Endothelial cell of hepatic sinusoid (primary cell): Measurements from ENCODE around the gene BABAM2.

Experiments
- in situ Hi-C: cut with HindIII; loops from 2 replicates; pipeline ENCODE4 v1.10.0; 2017; ENCODE audit warnings: low sequenced_read_pairs

BABAM2 gene

DNA sequence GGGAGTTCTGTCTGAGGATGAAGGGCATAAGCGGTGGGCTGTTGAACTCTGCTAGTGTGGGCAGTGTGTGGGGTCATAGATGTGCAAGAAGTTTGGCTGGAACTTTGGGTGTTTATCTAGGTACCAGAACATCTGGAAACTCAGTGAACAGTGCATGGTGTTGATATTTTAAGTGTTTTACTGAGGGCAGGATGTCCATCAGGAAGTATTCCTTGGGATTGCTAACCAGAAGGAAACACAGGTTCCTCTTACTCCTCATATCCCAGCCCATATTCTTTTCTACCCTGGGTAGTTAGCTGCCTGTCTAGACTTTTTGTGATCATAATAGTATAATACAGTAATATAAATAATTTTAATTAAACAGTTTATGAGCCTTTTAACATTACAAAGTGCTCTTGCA is 15.5 kb downstream of the BABAM2 start:
- in situ Hi-C loops: no loop called here

DNA sequence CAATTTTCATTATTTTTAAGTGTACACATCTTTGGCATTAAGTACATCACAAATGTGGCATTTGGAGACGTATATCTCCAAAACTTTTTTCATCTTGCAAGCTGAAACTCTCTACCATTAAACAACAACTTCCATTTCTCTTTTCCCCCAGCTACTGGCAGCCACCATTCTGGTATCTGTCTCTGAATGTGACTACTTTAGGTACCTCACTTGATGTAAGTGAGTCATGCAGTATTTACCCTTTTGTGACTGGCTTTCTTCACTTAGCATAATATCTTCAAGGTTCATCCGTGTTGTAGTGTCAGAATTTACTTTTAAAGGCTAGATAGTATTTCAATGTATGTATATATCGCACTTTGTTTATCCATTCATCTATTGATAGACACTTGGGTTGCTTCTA is 17.0 kb downstream of the BABAM2 start:
- in situ Hi-C loops: no loop called here

DNA sequence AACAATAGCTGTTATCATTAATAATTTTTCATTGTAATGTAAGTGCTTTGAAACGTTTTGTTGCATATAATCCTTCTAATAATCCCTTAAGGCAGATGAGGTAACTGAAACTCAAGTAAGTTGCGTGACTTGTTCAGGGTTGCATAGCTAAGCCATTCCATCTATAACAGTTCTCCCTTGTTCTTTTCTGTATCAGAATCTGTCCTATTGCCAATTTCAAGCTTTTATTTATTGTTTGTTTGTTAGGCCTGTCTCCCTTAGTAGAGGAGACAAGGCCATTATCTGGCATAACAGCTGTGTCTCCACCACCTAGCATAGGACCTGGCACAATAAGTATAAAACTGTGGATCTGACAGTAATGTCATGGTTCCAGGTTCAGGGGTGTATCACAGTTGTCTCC is 19.4 kb downstream of the BABAM2 start:
- in situ Hi-C loops: no loop called here

DNA sequence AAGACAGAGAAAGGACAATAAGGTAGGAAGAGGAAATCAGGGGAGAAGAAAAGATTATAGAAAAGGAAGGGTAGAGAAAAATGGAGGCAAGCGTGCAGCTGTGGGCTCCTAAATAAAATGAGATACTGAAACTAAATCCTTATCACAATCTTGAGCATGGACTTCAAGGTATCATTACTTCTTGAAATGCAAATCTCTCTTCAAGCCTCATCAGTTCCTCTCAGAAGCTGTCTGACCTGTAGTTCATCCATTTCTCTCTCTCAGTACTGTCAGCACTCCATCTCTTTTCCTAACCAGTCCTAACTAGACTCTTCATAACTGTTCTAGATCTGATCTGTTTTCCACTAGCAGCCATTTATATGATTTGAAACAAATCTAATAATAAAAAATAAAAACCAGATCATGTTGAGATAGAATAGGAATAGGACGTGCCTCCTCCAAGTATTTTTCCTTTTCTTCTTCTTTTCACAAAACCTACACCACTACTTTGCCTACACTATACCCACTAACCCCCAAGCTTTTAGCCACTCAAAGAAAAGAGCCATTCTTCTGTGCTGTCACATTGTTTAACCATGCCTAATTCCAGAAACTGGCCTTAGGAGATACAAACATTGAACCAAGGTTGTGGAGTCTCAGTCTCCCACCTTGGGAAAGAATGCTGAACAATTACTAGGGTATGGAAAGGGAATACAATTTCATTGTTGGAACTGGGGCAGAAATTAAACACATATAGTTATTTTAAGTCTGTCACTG is 21.1 kb downstream of the BABAM2 start:
- in situ Hi-C loops: no loop called here

DNA sequence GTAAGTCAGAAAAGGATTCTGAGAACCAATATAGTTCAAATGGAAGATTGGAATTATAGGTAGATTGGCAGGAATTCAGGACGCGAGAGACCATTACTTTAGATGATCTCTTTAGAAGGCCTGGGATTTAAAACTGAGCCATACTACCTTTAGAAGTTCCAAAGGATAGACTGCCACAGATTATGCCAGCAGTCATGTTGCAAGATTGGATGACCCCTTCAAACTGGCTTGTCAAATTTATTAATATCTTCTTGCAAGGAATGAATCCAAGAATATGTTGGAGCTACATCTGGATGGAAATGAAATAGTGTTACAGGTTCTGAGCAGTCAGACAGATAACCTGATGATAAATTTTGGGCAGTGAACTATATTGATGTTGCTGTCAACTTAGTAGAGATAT is 22.0 kb downstream of the BABAM2 start:
- in situ Hi-C loops: no loop called here

DNA sequence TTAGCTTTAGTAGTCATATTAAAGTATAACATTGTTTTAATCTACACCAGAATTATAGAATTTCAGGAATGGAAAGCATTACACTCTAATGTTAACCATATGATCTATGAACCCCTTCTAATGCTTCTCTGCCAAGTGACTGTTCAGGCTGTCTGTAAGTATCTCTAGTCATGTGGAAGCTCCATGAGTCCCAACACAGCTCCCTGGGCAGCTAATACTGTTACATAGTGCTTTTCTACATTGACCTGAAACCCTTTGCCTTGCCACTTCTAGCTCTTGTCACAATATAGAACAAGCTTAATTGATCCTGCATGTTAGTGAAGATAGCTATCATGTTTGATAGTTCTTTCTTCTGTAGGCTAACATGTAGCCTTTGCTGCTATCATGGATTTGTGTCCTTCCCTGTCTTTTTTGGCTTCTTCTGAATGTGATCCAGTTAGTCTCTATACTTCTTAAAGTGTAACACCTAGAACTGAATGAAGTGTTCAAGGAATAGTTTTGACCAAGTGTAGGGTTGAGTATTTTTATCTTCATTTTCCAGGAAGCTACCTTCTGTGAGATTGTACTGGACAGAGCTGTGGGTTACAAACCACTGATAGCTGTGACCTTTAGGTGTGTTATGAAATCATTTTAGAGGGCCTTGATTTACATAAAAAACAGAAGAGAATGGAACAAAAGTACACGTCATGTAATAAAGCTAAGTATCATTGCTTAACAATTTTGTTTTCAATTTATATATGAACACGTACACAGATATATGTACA is 23.7 kb downstream of the BABAM2 start:
- in situ Hi-C loops: no loop called here

DNA sequence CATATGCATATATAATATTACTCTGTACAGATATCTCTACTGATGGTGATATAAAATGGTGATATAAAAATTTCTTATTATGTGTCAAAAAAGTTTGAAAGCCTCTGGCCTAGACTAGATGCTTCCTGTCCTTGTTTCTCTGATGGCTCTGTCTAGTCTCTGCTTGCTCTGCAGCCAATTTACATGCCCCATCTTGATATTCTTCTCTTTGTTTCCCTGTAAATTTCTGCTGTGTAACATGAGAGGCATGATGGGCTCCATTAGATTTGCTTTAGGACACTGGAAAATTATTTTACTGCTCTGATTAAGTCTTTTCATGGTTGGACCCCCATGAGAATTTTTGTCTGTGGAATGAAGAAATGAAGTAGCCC is 24.3 kb downstream of the BABAM2 start:
- in situ Hi-C loops: no loop called here

DNA sequence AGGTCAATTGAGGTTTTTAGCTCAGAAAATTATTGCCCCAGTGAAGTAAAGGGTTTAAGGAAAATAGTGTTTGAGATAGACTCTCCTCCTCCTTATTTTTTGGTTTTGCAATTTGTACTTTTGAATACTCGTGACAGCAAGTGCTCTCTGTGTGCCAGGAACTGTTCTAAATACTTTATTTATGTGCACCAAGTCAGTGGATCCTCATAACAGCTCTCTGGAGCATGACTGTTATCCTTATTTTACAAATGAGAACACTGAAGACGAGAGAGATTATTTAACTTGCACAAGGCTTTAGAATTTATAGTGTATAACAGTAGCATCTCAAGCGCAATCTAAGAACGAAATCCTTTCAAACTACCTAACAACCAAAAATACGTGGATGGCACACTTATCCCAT is 24.7 kb downstream of the BABAM2 start:
- in situ Hi-C loops: no loop called here

DNA sequence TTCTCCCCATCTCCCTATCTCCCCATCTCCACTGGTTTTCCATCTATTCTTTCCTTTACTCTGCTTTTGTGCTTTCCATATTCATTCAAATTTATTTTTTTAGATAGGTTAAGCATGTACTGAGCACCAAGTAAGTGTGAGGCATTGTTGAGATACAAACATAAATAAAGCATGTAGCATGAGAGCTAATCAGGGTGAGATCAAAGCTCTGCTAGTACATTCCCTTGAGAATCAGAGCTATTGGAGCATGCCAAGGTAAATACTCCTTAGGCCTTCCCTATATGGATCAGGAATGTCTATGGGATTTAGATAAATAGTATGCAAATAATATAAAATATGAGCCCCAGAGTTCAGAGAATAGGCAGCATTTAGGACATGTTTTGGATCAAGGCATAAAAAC is 25.3 kb downstream of the BABAM2 start:
- in situ Hi-C loops: no loop called here

DNA sequence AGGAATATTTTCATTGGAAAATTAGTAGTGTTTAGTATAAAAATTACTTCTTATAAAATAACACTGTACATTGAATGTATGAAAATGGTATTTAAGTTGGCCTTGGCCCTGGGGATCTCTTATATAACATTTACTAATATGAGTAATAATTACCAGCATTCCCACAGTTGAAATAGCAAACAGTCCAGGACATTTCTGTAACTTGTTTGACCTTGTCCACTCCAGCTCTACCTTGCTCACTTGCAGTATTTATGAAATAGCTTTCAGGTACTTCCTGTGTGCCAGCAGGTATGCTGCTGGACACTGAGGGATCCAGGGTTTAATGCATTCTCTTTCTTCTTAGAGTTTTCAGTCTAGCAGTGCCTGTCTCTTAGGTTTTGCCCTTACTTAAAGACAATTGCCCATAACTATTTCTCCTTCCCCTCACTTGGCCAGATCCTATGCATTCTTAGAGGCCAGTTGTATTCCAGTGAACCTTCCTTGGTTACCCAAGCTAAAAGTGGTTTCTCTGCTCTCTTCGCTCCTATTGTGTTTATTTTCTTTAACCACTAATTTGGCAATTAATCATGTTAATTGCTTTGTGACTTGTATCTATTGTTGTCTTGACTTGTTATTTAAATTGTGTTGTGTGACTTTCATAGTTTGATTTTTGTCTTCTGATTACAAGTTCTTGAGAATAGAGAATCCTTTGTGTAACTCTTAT is 25.9 kb downstream of the BABAM2 start:
- in situ Hi-C loops: no loop called here

DNA sequence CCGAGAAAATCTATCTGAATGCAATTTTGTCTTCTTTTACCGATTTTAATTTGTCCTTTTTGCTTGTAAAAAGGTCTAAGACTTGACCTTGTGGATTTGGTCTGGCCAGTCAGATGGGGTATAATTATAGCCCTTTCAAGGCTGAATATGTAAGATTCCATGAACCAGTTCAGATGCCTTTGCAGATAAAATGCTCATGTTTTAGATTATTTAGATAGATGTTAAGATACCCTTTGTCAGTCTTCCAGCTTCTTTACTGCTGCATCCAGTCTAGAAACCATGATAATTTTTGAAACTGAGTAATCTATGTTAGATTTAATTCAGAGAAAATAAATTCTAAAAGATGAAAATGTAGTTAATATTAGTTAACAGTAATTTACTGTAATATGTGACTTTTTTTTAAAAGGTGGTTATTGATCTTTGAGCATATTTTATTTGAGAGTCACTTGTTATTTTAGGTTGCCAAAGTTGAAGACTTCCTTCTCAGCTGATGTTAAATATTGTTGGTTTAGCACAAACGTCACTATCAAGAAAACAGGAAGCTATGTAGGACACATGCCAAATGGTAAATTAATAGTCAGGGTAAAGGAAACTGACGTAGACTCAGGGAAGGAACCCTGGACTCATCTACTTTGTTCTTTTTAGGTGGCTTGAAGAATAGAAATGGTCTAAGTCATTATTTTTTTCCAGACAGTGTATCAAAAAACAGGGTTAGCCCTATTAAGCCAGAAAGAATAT is 29.8 kb downstream of the BABAM2 start:
- in situ Hi-C loops: no loop called here

DNA sequence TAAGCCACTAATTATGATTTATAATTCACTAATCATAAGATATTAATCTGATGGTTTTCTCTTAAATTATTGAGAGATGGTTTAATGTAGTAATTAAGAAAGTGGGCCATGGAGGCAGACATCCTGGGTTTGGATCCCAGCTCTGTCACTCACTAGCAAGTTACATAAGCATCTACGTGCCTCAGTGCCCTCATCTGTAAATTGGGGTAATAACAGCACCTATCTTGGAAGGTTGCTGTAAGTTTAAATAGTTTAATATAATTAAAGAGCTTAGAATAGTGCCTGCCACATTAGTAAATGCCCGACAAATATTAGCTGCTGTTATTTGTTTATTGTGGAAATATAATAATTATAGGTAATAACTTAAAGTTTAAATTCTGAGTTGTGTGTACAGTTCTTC is 30.9 kb downstream of the BABAM2 start:
- in situ Hi-C loops: no loop called here

DNA sequence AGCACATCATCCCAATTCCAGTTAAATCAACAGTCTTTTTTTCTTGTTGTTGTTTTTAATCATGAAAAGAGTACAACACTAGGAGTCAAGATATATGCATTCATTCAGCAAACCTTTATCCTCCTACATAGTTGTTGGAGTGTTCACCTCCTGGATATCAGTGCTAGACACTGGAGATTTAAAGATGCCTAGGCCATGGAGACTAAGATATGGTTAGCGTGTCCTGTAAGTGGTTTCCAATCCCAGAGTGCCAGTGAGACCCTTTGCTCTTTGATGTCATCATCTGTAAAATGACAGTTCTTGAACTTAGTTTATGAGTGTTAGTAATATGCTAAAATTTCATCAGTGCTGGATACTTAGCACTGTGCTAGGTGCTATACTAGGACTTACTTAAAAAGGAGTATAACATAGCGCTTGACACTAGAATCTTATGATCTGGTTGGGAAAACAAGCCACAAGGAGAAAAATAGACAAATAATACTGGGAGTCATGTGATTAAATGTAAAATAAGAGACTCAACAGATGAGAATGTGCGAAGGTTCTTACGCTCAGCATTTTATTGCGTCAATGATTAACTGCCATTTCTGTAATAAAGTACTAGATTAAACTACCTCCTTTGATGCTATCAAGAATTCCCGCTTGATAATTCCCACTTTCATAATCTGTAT is 31.5 kb downstream of the BABAM2 start:
- in situ Hi-C loops: no loop called here

DNA sequence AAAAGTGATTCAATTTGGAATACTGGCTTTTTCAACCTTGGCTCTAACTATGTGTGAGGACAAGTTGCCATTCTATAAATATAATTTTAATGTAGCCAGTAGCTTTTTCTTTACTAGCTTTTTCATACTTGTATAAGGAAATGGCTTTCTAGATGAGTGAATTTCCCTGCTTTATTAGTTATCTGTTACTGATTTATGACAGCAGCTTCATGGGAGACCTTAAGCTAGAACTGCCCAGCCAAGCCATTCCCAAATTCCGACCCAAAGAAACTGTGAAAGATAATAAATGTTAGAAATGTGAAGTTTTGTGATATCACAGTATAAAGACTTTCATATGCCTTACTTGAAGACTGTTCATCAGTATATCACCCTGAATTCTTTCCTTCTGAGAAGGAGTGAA is 32.3 kb downstream of the BABAM2 start:
- in situ Hi-C loops: no loop called here

DNA sequence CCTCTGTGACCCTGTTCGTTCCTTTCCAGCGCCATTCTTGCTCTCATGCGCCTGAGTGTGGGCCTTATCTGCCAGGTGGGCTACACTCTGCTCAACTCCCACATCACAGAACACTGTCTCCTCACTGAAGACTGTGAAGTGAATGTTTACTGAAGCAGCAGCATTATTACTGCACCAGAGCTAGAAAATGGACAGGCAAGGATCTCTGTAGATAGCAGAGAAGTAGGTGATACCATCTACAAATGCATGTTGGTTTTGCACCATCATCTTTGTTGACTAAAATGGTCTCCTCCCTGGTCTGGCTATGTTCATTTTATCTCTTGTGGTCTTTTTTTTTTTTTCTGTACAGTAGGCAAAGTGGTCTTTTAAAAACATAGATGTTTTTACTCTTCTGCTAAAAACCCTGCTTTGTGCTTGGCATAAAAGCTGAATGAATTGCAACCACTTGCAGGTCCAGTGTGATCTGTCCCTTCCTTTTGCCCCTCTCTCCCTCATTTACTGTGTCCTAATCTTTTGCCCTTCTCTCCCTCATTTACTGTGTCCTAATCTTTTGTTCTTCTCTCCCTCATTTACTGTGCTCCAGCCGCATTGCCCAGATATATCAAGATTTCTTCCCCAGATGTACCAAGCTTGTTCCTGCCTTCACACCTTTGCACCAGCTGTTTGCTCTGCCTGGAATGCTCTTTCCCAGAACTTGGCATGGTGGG is 35.4 kb downstream of the BABAM2 start:
- in situ Hi-C loops: no loop called here

DNA sequence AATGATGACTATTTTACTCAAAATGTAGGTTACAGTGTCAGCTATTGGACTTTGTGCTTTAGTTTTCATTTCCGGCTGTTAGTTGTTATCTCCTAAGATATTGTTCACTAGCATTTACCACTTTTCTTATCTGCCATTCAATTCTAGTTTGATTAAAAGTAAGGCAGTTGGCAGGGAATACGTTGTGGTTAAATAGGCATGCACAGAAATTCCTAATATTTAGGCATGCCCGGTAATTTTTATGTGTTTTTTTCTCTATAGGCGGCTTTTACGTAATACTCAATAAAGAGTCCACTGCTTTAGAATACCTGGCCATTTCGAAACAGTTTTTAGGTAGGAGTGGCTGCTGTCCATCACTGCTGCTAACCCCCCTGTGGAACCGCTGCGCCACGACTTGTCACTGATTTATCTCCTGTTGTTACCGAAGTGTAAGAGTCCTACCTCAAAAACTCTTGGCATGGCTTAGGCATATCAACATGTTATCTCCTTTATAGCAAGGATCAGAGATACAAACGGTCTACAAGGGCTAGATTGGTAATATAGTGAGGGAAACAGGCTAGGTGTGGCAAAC is 39.5 kb downstream of the BABAM2 start:
- in situ Hi-C loops: no loop called here

DNA sequence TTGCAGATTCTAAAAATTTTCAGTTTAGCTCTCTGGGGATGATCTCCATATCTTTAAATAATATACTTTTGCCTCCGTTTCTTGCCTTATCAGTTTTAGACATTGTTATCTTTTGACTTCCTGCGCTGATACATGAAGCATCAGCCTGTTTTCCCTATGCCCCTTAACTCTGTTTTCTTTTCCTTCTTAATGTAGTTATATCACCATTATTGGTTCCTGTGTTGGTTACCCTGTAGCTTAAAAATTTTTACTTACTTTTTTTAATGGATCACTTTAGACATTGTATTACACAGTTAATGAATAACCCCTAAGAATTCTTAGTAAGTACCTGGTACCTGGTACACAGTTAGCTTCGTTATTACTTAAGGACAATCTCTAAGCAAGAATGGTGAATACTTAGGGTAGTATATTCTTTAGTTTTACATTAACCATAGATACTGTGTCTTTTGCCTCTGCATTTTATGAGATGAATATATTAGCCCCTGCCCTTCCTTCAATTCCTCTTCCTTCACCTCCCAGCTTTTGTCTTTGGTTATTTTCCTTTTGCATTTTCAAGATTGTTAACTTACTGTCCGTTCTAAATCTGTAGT is 40.9 kb downstream of the BABAM2 start:
- in situ Hi-C loops: no loop called here

DNA sequence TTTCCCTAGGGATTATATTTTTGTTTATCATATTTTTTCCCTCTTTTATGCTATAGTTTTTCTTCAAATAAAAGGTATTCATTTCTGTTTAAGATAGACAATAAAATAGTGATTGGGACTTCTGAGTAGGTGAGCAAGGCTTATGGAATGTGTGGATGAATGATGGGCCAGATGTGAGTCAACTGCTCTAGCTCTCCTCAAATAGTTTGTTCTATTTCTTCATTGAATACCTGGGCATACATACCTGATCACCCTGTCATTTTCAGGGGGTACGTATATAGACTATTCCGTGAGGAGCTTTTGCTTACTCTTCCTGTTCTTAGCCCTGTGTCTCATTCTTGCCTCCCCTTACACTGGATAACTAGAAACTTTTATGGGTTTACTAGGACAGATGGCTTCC is 41.9 kb downstream of the BABAM2 start:
- in situ Hi-C loops: no loop called here

DNA sequence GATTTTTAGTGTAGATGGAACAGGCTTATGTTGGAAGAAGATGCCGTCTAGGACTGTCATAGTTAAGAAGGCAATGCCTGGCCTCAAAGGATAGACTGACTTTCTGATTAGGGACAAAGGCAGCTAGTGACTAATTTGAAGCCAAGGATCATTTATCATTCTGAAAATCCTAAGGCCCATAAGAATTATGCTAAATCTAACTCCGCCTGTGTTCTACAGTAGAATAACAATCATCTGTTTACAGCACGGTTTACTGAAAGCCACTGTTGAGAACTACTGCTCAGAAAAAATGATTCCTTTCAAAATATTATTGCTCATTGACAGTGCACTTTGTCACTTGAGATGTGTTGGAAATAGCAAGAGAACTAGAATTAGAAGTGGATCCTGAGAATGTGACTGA is 44.5 kb downstream of the BABAM2 start:
- in situ Hi-C loops: no loop called here
